NCI-H1048 (cell line): Measurements from ENCODE around the gene KLHDC9.

Experiments used
- DNase-seq: peaks from one replicate; lab custom pipeline; 2025; lab: John Stamatoyannopoulos, UW

KLHDC9 gene

GRCh38 chr1:161077426-161077825 is 20.7 kb upstream of the KLHDC9 start:
- DNase-seq = no peak

DNA sequence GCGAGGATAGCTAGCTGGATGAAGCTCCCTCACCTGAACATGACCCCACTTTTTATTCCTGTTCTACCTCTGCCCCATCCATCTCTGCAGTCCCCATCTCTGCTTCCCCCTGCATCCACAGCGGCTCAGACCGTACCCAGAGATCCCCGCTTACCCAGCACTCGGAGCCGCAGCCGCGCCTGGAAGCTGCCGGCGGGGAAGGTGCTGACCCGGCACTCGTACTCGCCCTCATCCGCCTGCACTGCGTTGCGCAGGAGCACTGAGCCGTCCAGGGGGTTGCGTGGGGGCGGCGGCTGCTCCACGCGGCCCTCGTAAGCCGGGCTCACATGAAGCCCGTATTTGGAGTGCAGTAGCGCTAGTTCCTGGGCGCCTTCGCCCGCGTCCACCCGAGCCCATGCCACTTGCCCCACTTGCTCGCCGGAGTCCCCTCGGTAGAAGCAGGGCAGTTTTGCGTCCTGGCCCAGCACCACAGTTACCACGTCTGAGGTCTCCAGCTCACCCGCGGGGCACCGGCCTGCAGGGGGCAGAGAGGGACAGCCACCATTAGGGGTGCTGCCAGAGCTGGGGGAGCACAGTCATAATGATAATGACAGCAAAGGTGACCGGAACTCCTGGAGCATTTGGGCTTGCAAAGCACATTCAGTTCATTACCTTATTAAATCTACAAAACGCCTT is 18.6 kb upstream of the KLHDC9 start:
- no peak for DNase-seq

DNA sequence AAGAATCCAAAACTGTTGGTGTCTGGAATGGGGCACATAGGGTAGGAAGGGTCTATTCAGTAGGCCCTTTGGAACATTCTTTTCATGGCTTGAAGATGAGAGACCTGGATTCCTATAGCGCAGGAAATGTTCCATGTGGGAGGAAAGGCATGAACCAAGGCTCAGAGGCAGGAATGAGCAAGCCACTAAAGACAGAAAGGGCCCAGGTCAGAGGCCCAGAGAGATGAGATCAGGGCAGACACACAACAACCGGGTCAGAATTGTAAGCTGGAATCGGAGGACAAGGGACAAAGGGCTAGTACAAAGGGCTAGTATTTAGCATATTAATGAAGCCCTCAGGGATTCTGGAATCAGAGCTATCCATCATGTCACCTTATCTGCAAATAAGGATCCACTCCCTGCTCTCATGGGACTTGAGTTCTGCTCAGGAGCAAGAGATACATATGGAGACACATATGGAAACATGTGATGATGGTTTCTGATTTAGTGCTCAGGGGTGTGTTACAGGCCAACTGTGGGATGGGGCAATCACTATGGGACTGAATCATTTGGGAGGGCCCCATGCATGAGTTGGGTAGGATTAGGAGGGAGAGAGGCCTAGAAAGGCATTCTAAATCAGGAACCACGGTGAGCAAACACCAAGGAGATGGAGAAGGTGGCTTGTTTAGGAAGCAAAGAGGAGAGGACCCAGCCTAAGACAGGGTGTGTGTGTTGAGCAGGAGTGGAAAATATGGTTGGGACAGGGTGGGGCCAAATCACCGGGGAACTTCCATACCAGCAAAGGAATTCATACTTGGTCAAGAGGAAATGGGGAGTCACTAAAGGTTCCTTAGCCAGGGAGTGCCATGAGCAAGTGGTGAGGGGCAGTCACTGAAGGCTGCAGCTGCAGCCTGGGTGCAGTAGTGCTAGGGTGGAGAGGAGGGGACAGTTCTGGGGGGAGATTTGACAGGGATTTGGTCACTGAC is 17.4 kb upstream of the KLHDC9 start:
- DNase-seq = no peak

DNA sequence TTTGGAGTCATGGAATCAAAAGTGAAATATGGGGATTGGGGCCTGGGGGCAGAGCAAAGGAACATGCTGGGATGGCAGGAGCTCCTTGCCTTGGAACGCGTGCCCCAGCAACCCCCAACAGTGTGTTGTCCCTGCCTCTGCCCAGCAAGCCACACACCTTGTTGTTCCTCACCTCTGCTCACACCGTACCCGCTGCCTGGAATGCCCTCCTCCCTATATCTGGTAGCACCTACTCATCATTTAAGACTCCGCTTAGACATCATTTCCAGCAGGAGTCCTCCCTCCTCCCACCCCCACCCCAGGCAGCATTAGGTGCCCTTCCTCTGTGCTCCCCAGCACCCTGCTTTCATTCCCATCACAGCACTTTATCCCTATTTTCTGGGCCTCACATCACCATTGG is 16.6 kb upstream of the KLHDC9 start:
- DNase-seq = no peak

DNA sequence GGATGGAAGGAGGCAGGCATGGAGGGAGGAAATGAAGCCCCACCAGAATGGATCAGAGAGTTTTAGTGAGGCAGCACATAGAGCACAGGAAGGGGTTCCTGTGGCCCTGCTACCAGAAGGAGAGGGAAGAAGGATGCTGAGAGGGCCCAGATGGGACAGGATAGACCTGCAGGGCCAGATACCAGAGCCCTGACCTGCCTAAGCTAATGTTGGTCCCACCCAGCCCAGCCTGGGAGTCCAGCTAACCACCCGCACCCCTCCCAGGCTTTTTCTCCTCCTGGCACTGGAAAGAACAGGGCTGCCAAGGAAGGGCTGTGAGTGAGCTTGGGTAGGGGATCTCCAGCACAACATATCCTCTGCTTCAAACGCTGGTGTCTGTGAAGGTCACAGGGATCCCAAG is 15.7 kb upstream of the KLHDC9 start:
- DNase-seq = no peak

GRCh38 chr1:161082996-161083747 is 15.0 kb upstream of the KLHDC9 start:
- DNase-seq = no peak

DNA sequence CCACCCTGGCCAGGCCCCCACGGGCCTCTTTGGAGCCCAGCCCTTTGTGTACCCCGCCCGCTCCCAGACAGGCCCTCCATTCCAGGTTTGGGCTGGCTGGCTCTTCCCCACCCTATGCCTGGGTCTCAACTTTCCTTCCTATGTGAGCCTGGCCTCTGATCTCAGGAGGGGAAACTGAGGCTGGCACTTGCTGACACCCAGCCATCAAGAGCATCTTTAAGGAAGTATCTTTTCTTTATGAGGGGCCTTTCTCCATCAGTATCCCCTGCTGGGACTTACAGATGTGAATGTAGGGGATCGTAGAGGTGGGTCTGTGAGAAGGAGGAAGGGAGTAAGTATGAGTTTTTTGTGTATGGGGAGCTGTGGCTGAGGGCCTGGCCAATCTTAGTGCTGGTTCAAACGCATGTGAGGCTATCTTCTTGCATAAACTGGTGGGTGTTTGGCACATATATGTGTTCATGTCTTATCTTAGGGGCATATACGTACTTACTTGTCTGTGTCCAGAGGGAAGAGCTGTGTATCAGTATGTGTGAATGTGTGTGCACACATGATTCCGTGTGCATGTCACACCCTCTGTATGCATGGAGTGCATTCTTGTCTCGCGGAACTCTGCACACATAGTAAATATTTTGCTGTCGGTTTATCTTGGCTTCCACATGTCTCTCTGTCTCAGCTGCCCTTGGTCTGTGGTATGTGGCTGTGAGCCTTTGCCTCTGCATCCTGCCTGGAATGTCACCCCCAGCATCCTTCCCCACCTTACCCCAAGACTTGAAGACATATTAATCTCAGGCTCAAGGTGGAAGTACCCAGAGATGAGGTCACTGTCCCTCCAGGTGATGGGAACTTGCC is 14.2 kb upstream of the KLHDC9 start:
- no peak for DNase-seq

- DNase-seq = no peak
Observed at GRCh38 chr1:161084597-161084988, 13.6 kb upstream of the KLHDC9 start.

GRCh38 chr1:161085165-161085564 is 13.0 kb upstream of the KLHDC9 start:
- DNase-seq = no peak

- no peak for DNase-seq
Observed at GRCh38 chr1:161086457-161086856, 11.7 kb upstream of the KLHDC9 start.

- DNase-seq = no peak
Observed at GRCh38 chr1:161088587-161089110, 9.5 kb upstream of the KLHDC9 start.

GRCh38 chr1:161089251-161089924 is 8.8 kb upstream of the KLHDC9 start, which contains the start of gene NECTIN4:
Gene NECTIN4, minus strand, starts transcription at chr1:161089558. Its CDS starts 262 bp downstream, at chr1:161089296.
- no peak for DNase-seq

GRCh38 chr1:161089938-161090337 is 8.2 kb upstream of the KLHDC9 start:
- DNase-seq = no peak

- no peak for DNase-seq
Observed at GRCh38 chr1:161090617-161091016, 7.5 kb upstream of the KLHDC9 start.

GRCh38 chr1:161091093-161091492 is 7.1 kb upstream of the KLHDC9 start:
- no peak for DNase-seq

GRCh38 chr1:161091796-161092507 is 6.2 kb upstream of the KLHDC9 start:
- DNase-seq = no peak

- DNase-seq = no peak
Observed at GRCh38 chr1:161092621-161093028, 5.5 kb upstream of the KLHDC9 start.

DNA sequence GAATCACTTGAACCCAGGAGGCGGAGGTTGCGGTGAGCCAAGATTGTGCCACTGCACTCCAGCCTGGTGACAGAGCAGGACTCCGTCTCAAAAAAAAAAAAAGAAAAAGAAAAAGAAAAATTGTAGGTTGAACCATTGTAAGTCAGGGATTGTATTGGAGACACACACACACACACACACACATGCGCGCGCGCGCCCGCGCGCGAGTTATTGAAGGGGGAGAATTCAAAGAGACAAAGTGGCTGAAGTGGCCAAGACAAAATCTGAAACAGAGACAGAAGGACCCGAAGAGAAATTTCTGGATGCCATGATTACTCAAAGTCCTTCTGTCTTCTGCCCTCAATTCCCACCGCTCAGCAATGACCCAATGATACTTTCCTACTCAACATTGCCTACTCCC is 3.7 kb upstream of the KLHDC9 start:
- DNase-seq = no peak

DNA sequence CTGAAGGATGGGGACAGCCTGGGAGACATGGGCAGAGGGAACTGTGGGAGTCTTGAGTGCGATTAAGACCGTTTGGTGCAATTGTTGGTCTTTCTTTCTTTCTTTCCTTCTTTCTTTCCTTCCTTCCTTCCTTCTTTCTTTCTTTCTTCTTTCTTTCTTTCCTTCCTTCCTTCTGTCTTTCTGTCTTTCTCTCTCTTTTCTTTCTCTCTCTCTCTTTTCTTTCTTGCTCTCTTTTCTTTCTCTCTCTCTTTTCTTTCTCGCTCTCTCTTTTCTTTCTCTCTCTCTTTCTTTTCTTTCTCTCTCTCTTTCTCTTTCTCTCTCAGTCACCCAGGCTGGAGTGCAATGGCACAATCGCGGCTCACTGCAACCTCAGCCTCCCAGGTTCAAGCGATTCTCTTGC is 2.9 kb upstream of the KLHDC9 start:
- DNase-seq = no peak

- no peak for DNase-seq
Observed at GRCh38 chr1:161096015-161096414, 2.1 kb upstream of the KLHDC9 start.
